HEK293 (cell line): ENCODE results near the gene SLCO1B1.
"Not testable (repeated sequence)": the region's sequence is repeated elsewhere in the genome, so short reads cannot be mapped to it uniquely, and the experiment has no call there.

Experiments used
- CTCF ChIA-PET: fragments of 350-600 bp; formaldehyde crosslinking; extraction: SDS; loops from one replicate; lab custom pipeline; 2021; ENCODE audit warnings: antibody characterized with exemption; lab: Yijun Ruan, JAX
- POLR2A ChIA-PET: fragments of 300-600 bp; formaldehyde crosslinking; extraction: SDS; loops from one replicate; lab custom pipeline; 2020; ENCODE audit warnings: antibody characterized with exemption, inconsistent platforms; lab: Yijun Ruan, JAX
- H3K27ac ChIP-seq: fragments of 200-500 bp; sonication (Bioruptor generic); 2 replicates; pipeline ENCODE4 v1.5.1; 2014; ENCODE audit warnings: low read depth, low read length, control low read depth, inconsistent platforms; ENCODE audit errors: extremely low read depth
- H3K36me3 ChIP-seq, 2 experiments: fragments of 200-500 bp in 1 of 2; sonication (Bioruptor generic) in 1 of 2; 1 replicate in 1 of 2; 2 replicates in 1 of 2; pipeline ENCODE4 v1.5.1; 2014 to 2017; ENCODE audit warnings: inconsistent platforms in 2 of 2, low read length in 2 of 2; ENCODE audit not compliant: control insufficient read depth in 2 of 2, insufficient read depth in 1 of 2
- H3K4me1 ChIP-seq: fragments of 200-500 bp; sonication (Bioruptor generic); 2 replicates; pipeline ENCODE4 v1.5.1; 2014; ENCODE audit warnings: mild to moderate bottlenecking, low read length, inconsistent platforms; ENCODE audit not compliant: control insufficient read depth, insufficient read depth
- H3K4me3 ChIP-seq: 2 replicates; pipeline ENCODE4 v1.5.1; 2011; ENCODE audit warnings: low read depth, mild to moderate bottlenecking, control low read depth, low read length, moderate library complexity
- H3K9me3 ChIP-seq: fragments of 200-500 bp; sonication (Bioruptor generic); 2 replicates; pipeline ENCODE4 v1.5.1; 2014; ENCODE audit warnings: low read depth, low read length, inconsistent platforms; ENCODE audit not compliant: control insufficient read depth, insufficient read depth
- MEIS1 ChIP-seq: sonication (generic); formaldehyde crosslinking; IDR thresholded peaks from 2 replicates; pipeline ENCODE4 v1.8.1; 2022; ENCODE audit warnings: missing genetic modification reagents, mild to moderate bottlenecking, borderline replicate concordance
- OVOL3 ChIP-seq: fragments of 450-650 bp; formaldehyde crosslinking; IDR thresholded peaks from 2 replicates; pipeline ENCODE4 v1.5.1; 2016; ENCODE audit warnings: missing biosample characterization, missing genetic modification characterization
- SCRT2 ChIP-seq: fragments of 450-650 bp; formaldehyde crosslinking; IDR thresholded peaks from 2 replicates; pipeline ENCODE4 v1.5.1; 2016; ENCODE audit warnings: missing biosample characterization, missing genetic modification characterization
- ZBTB10 ChIP-seq: fragments of 450-650 bp; formaldehyde crosslinking; IDR thresholded peaks from 2 replicates; pipeline ENCODE4 v1.5.1; 2016; ENCODE audit warnings: missing biosample characterization, missing genetic modification characterization
- ZBTB11 ChIP-seq: fragments of 450-650 bp; formaldehyde crosslinking; conservative IDR thresholded peaks from 2 replicates; pipeline ENCODE4 v1.5.1; 2016; ENCODE audit warnings: low read depth, missing biosample characterization, missing genetic modification characterization
- ZFP41 ChIP-seq: fragments of 450-650 bp; formaldehyde crosslinking; IDR thresholded peaks from 2 replicates; pipeline ENCODE4 v1.5.1; 2016; ENCODE audit warnings: missing biosample characterization, missing genetic modification characterization, borderline replicate concordance
- ZNF121 ChIP-seq: fragments of 450-650 bp; formaldehyde crosslinking; IDR thresholded peaks from 2 replicates; pipeline ENCODE4 v1.5.1; 2016; ENCODE audit warnings: missing biosample characterization, missing genetic modification characterization
- ZNF133 ChIP-seq: fragments of 450-650 bp; formaldehyde crosslinking; IDR thresholded peaks from 2 replicates; pipeline ENCODE4 v1.5.1; 2016; ENCODE audit warnings: missing biosample characterization, missing genetic modification characterization
- ZNF274 ChIP-seq, 2 experiments: fragments of 200-500 bp in 1 of 2; fragments of 450-650 bp in 1 of 2; sonication (Bioruptor generic) in 1 of 2; formaldehyde crosslinking in 1 of 2; IDR thresholded peaks; 2 replicates each; pipeline versions ENCODE4 v1.5.1 to v1.6.1; 2014 to 2016; ENCODE audit warnings: borderline replicate concordance in 1 of 2, inconsistent platforms in 1 of 2, low read length in 1 of 2, missing biosample characterization in 1 of 2, missing genetic modification characterization in 1 of 2
- ZNF280C ChIP-seq: fragments of 450-650 bp; formaldehyde crosslinking; IDR thresholded peaks from 2 replicates; pipeline ENCODE4 v1.5.1; 2016; ENCODE audit warnings: missing biosample characterization, missing genetic modification characterization
- ZNF510 ChIP-seq: fragments of 450-650 bp; formaldehyde crosslinking; IDR thresholded peaks from 2 replicates; pipeline ENCODE4 v1.5.1; 2018; ENCODE audit warnings: mild to moderate bottlenecking, missing genetic modification characterization, missing biosample characterization; ENCODE audit not compliant: insufficient replicate concordance
- ZNF677 ChIP-seq: fragments of 450-650 bp; IDR thresholded peaks from 2 replicates; pipeline ENCODE4 v1.5.0; 2018; ENCODE audit warnings: missing biosample characterization, mild to moderate bottlenecking, missing genetic modification characterization, moderate library complexity
- TF ChIP-seq, protein P1 (sequence below): fragments of 450-650 bp; formaldehyde crosslinking; IDR thresholded peaks from 2 replicates; pipeline ENCODE4 v1.5.1; 2016; ENCODE audit warnings: missing biosample characterization, missing genetic modification characterization

SLCO1B1 gene

GRCh38 chr12:21190016-21190415 lies 59.0 kb downstream of the SLCO1B1 start (continued):
- TF ChIP-seq ZNF133 (tag by site-specific recombination), result no peak

GRCh38 chr12:21214433-21214832 lies 83.4 kb downstream of the SLCO1B1 start:
- H3K27ac ChIP-seq, POLR2A ChIA-PET, H3K36me3 ChIP-seq, H3K4me3 ChIP-seq, H3K9me3 ChIP-seq, H3K4me1 ChIP-seq, CTCF ChIA-PET: not testable (repeated sequence)

- H3K9me3 ChIP-seq, result no peaks in the 10 kb centered on the region
- no peak overlapping the region for H3K4me3 ChIP-seq
- no peaks in the 10 kb centered on the region for H3K36me3 ChIP-seq
- no peak for TF ChIP-seq ZNF677 (tag by site-specific recombination)
- no peak for TF ChIP-seq ZNF280C (tag by site-specific recombination)
- TF ChIP-seq, protein P1, sequence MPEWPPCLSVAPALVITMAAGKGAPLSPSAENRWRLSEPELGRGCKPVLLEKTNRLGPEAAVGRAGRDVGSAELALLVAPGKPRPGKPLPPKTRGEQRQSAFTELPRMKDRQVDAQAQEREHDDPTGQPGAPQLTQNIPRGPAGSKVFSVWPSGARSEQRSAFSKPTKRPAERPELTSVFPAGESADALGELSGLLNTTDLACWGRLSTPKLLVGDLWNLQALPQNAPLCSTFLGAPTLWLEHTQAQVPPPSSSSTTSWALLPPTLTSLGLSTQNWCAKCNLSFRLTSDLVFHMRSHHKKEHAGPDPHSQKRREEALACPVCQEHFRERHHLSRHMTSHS (tag by site-specific recombination), result no peak
- no peak for TF ChIP-seq ZBTB10 (tag by site-specific recombination)
- TF ChIP-seq ZBTB11 (tag by site-specific recombination), result no peak
- TF ChIP-seq ZNF121, result no peak
- no peak for TF ChIP-seq SCRT2 (tag by site-specific recombination)
- TF ChIP-seq ZNF274 (IDR thresholded peaks at IDR 0.05; ENCODE audit: low read length), result no peak
- TF ChIP-seq ZNF274 (tag by site-specific recombination; IDR thresholded peaks at IDR 0.05; ENCODE audit: borderline replicate concordance), result no peak
- no peak for TF ChIP-seq OVOL3
- no peak for TF ChIP-seq ZNF510 (tag by site-specific recombination)
- no peak for TF ChIP-seq ZFP41
- TF ChIP-seq MEIS1 (CRISPR knock-in tag), result no peak
- TF ChIP-seq, all 188 proteins: peak for 0
- ChIA-PET POLR2A (no interaction called here), CTCF (interaction anchor here (0.9 kb wide), 1 partner anchor 29 kb away, joined by 4 read pairs; no protein-coding TSS in a partner anchor)
- Histone ChIP-seq H3K4me1 (no peaks in the 10 kb centered on the region), H3K27ac (no peak overlapping the region)
Observed at GRCh38 chr12:21219206-21219605, 88.2 kb downstream of the SLCO1B1 start.
